NCI-H1417 treated with DMSO at 0.1 percent for 48 hours (cell line): ENCODE measurements around the gene SANBR.
"Not testable (repeated sequence)": the region's sequence is repeated elsewhere in the genome, so short reads cannot be mapped to it uniquely, and the experiment has no call there.

Experiments used
- DNase-seq: peaks from one replicate; lab custom pipeline; 2025; lab: John Stamatoyannopoulos, UW

The SANBR gene

DNA sequence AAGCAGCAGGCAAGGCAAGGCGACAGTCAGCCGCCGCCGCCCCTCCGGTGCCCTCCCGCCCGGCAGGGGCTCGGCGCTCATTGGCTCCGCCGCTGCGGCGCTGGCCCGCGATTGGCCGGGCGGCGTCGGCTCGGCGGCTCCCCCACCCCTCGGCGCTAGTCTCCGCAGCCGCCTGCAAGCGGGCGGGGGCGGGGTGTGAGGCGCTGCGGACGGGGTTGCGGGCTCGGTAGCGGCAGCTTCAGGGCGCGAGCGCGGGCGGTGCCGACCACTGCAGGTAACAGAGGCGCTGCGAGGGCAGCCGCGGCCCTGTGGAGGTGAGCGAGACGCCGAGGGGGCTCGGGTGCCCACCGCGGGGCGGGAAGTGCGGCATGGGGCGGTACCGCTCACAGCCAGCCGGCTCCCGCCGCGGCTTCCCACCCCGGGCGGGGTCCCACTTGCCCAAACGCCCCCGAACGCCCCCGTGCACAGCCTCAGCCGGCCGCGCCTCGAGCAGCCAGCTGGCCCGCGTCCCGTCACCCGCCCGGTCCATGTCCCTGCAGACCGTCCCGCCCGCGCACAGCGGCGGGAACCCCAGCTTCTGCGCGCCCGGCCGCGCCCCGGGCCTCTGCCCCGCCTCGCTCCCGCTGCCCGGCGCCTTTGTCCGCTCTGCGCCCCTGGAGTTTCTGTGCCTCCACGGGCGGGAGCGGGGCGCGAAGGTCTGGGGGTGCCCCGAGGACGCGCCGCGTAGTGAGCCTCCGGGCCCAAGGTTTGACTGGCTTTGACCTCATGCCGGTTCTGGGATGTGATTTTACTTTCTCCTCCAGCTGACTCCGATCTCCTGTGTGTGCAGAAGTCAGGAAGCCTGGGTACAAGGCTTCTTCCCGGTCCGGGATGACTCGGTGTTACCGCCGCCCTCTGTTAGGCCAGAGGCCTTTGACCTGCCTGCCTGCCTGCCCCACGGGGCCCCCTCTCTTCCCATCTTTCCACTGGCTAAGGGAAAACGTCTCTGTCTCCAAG lies at the start of gene SANBR:
Gene SANBR (plus strand): TSS at position 158 of the 996 bp plus-strand sequence. CDS start 4,480 bp downstream, outside the sequence.
- DNase-seq: peak; percentile 89

GRCh38 chr2:61015976-61016375 lies 49.7 kb upstream of the SANBR start:
- peak; percentile 8 for DNase-seq

GRCh38 chr2:61016392-61017002 lies 49.2 kb upstream of the SANBR start:
- no peak for DNase-seq

- DNase-seq: peak; percentile 68
Measured at GRCh38 chr2:61017003-61017555, 48.6 kb upstream of the SANBR start.

DNA sequence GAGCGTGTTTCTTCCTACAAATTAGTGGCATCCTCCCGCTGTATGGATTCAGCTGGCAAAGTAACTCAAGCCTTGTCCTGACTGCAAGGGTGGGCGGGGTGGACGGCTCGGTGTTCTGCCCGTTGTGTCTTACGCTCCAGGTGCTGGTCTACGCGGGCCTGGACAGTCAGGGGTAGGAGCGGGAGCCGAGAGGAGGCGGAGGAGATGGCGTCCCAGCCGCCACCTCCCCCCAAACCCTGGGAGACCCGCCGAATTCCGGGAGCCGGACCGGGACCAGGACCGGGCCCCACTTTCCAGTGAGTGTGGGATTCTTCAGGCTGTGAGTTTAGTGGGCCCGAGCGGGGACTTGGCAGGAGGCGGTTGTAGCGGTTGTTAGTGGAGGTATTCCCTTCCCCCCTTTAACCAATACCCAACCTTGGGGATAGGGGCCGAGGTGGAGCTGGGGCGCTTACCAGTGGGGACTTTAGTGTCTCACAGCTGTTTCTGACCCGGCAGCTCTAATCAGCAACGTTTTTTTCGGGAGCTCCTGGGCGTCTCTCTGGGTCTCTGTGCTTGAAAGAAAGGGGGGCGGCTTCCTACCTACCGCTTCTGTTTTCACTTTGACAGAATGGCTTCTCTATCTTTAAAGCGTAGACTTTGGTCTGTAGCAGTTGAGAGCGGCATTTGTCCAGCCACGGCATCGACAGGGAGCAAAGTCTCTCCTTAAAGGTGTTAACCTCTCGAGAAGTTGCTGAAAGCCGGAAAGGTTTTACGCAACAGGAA lies 47.9 kb upstream of the SANBR start, which contains the start of the genes PEX13 and PUS10:
Gene PEX13 (plus strand): TSS at position 165 of the 762 bp plus-strand sequence. CDS start 40 bp downstream, at position 205.
Gene PUS10 (minus strand): TSS at position 700 of the 762 bp plus-strand sequence. CDS start 6,365 bp downstream, outside the sequence.
- no peak for DNase-seq

DNA sequence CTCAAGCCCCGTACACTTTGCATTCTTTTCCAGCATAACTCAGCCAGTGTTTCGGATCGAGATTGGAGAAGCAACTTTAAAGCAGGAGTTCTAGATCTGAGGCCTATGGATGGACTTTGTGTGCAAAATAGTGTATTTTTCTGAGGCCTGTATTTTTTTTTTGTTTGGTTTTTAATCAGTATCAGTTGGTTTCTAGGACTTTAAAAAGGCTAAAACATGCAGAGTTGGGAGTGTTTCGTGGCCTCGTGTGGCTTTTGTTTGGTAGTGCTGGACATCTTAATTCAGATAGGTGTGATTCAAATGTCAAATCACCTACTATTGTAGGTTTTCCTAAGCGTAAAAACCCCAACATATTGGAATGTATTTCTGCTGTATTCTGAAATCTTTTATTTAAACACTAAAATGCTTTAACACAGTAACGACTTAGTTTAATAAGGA lies 47.3 kb upstream of the SANBR start:
- no peak for DNase-seq

DNA sequence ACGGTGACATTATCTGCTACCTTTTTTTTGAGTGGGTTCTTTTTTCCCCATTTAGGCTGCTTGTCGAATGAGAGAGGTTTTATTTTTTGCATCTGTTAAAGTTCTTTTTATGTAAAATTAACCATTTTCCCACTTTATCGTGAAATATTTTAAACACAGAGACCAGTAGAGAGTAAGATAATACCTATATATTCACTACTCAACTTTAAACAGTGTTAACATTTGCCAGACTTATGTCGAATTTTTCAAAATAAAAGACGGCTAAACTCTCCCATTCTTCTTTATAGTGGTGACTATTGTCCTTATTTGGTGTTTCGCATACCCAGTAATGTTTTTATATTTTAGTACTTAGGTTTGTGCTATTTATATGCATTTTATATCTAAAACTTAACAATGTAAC lies 46.9 kb upstream of the SANBR start:
- DNase-seq: no peak

DNA sequence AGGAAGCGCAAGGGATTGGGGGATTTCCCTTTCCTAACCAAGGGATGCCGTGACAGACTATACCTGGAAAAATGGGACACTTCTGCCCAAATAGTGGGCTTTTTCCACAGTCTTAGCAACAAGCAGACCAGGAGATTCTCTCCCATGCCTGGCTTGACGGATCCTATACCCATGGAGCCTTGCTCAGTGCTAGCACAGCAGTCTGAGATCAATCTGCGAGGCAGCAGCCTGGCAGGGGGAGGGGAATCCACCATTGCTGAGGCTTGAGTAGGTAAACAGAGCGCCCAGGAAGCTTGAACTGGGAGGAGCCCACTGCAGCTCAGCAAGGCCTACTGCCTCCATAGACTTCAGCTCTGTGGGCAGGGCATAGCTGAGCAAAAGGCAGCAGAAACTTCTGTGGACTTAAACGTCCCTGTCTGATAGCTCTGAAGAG lies 44.4 kb upstream of the SANBR start:
- no peak for DNase-seq

GRCh38 chr2:61023670-61024069 lies 42.0 kb upstream of the SANBR start:
- no peak for DNase-seq

- DNase-seq: no peak
Measured at GRCh38 chr2:61029533-61029932, 36.1 kb upstream of the SANBR start.

DNA sequence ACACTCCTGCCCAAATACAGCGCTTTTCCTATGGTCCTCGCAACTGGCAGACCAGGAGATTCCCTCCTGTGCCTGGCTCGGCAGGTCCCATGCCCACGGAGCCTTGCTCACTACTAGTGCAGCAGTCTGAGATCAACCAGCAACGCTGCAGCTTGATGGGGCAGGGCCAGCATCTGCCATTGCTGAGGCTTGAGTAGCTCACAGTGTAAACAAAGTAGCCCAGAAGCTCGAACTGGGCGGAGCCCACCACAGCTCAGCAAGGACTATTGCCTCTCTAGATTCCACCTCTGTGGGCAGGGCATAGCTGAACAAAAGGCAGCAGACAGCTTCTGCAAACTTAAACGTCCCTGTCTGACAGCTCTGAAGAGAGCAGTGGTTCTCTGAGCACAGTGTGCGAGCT lies 31.1 kb upstream of the SANBR start:
- DNase-seq: not testable (repeated sequence)

GRCh38 chr2:61036643-61037042 lies 29.0 kb upstream of the SANBR start:
- not testable (repeated sequence) for DNase-seq

GRCh38 chr2:61042807-61043206 lies 22.9 kb upstream of the SANBR start:
- no peak for DNase-seq

GRCh38 chr2:61044636-61045035 lies 21.0 kb upstream of the SANBR start:
- DNase-seq: no peak

DNA sequence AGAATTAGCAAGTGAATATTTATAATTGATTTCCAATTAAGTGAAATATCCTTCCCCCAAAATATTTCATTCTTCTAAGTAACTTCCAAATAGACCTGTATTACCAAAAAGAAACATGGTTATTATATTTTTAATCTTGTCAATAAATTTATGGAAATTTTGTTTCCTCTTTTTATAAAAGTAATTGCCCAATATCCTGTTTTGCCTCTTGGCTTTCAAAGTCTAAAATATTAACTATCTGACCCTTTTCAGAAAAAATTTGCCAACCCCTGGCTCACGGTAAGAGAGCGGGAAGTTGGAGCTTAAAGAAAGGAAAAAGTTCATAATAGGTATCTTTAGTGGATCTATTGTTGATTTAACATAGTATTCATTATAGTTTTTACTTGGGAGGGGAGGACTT lies 20.4 kb upstream of the SANBR start:
- no peak for DNase-seq

DNA sequence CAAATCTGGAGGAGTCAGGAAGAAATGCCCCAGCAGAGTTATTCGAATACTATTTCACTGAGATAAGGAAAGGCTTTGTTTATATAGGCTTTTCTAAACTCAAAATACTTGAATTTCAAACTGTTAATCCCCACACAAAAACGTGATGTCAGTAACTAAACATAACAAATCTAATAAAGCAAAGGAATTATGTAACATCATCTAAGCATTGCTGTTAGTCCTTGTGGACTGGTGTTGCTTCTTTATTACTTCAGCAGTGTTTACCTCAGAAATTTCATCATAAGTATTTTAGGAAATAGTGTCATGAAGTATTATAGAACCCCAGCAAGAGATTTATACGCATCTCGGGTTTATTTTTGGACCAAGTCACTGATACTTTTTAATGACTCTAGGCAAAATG lies 19.7 kb upstream of the SANBR start:
- DNase-seq: no peak

GRCh38 chr2:61055557-61055956 lies 10.1 kb upstream of the SANBR start:
- no peak for DNase-seq

DNA sequence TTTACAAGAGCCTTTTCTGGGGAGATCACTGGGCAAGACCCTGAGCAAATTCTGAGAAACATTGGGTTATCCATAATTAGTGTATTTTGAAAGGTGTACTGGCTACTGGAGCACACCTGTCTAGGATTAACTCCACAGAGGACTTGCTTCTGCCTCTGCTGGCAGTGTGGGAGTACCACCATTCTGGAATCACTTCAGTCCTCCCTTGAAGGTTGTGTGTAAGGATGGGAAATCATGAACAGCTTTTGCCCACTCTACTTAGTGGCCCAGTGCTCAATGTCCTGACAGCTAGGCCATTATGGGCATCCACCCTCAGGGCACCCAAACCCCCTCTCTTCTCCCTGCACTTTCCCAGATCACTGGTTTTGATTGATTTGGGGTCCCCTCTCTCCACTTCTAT lies 8.1 kb upstream of the SANBR start:
- no peak for DNase-seq

- no peak for DNase-seq
Measured at GRCh38 chr2:61059382-61059781, 6.3 kb upstream of the SANBR start.

DNA sequence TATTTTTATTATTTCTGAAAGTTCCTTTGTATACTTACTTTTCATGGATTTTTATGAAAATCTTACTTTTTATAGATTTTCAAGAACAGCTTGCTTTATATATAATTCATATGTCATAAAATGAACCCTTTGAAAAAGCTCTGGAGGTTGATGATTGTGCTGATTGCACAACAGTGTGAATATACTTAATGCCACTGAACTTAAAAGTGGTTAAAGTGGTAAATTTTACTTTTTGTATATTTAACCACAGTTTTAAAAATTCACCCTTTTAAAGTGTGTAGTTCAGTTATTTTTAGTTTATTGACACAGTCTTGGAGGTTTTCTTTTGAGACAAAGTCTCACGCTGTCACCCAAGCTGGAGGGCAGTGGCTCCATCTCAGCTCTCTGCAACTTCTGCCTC lies 8.4 kb downstream of the SANBR start:
- no peak for DNase-seq

DNA sequence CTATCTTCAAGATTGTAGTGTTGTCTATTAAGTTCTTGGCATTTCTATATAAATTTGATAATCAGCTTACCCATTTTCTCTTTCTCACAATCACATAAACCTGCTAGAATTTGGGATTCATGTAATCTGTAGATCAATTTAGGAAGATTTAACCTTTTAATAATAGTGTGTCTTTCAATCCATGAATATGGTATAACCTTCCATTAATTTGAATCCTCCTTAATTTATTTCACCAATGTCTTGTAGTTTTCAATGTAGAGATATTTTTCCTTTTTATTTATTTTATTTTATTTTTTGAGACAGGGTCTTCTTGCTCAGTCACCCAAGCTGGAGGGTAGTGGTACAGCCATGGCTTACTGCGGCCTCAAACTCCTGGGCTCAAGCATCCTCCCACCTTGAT lies 20.2 kb downstream of the SANBR start:
- no peak for DNase-seq

- no peak for DNase-seq
Measured at GRCh38 chr2:61089797-61090196, 24.1 kb downstream of the SANBR start.
